HG03575 (cell line): ENCODE measurements around the gene ANKRD23.

ENCODE experiments used
- ATAC-seq: cut with Tn5 transposase; IDR thresholded peaks from one replicate; pipeline ENCODE4 v1.9.1; 2021; ENCODE audit not compliant: unreplicated experiment, insufficient number of reproducible peaks, low FRiP score; ENCODE audit errors: extremely low read depth

The ANKRD23 gene

DNA sequence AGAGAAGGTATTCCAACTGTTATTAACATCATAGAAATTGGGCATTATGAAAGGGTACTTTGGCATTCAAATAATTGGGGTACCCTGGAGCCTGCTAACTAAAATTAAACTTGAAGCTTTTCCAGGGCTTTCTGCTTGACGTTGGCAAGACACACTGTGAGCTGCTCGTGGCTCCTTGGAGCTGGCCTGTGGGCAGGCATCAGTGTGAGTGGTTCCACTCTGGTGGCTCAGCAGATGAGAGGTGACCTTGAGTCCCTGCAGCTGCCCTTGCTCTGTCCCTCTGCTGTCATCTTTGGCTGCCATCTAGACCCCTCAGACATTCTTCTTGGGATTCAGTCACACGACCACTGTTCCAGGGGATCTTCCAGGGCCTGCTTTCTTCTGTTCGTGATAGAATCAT lies 21.0 kb downstream of the ANKRD23 start:
- ATAC-seq: no peak

DNA sequence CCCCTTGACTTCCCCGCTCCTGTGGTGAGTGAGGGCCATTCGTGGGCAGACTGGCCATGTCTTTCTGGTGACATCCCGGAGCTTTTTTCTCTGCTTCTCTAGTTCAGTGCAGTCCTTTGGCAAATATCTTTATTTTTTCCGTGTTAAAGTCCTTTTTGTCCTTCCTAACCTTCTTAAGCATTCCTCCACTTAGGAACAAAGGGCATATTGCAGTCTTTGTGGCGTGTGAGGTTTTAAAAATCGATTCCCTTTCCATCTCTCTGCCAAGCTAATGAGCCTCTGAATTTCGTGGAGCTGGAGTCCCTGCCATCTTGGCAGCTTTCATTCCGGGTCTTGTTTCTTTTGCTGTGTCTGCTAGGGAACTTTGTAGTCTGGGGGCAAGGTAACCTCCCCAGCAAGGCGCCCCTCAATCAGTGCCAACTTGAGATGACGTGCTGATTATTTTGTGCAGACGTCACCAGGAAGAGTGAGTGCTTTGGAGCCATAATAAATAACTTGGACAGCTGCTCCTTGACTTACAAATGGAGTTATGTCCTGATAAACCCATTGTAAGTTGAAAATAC lies 22.6 kb downstream of the ANKRD23 start:
- ATAC-seq: no peak

- ATAC-seq: no peak
Observed at GRCh38 chr2:96819876-96820511, 23.8 kb downstream of the ANKRD23 start.

GRCh38 chr2:96819128-96819875 lies 24.5 kb downstream of the ANKRD23 start:
- no peak for ATAC-seq

- ATAC-seq: no peak
Observed at GRCh38 chr2:96817882-96818281, 25.9 kb downstream of the ANKRD23 start.

GRCh38 chr2:96816836-96817702 lies 26.8 kb downstream of the ANKRD23 start:
- no peak for ATAC-seq

- peak; percentile 41 for ATAC-seq
Observed at GRCh38 chr2:96816127-96816835, 27.5 kb downstream of the ANKRD23 start, which contains the start of gene CNNM3. Gene CNNM3 (plus strand): TSS chr2:96816268. CDS start chr2:96816278, 10 bp downstream.

- ATAC-seq: no peak
Observed at GRCh38 chr2:96815326-96816126, 28.3 kb downstream of the ANKRD23 start.

DNA sequence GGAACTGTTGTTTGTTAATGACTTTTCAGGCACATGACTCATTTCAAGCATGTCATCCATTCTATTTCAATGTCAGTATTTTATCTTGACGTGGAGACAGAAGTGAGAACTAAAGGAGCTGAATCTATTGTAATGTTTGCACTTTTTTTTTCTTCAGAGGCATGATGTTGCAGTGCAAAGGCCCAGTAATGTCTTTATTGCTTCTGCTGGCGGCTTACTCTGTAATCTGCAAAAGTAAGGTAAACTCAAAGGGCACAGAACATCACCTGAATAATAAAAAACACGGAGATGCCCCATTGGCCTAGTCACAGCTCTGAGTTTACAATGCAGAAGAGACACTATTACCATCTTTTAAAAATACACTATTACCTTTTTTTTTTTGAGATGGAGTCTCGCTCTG lies 30.2 kb downstream of the ANKRD23 start:
- no peak for ATAC-seq

DNA sequence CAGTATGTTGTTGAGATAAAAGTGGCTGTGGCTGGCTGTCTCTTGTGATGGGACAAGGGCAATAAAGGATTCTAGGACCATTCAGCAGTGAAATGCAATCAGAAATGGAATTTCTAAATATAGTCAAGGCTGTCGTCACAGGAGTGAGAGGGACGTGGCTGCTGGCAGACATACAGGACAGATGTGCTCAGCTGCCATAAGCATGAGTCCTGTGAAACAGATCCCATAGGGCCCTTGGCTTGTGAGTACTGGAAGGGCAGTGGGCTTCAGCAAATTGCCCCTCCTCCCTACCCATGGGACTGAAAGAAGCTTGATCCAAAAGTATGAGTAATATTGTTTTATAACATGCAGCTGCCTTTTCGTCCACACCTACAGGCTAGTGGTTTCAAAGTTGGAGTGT lies 31.9 kb downstream of the ANKRD23 start:
- no peak for ATAC-seq

- ATAC-seq: no peak
Observed at GRCh38 chr2:96810783-96811192, 33.0 kb downstream of the ANKRD23 start.

DNA sequence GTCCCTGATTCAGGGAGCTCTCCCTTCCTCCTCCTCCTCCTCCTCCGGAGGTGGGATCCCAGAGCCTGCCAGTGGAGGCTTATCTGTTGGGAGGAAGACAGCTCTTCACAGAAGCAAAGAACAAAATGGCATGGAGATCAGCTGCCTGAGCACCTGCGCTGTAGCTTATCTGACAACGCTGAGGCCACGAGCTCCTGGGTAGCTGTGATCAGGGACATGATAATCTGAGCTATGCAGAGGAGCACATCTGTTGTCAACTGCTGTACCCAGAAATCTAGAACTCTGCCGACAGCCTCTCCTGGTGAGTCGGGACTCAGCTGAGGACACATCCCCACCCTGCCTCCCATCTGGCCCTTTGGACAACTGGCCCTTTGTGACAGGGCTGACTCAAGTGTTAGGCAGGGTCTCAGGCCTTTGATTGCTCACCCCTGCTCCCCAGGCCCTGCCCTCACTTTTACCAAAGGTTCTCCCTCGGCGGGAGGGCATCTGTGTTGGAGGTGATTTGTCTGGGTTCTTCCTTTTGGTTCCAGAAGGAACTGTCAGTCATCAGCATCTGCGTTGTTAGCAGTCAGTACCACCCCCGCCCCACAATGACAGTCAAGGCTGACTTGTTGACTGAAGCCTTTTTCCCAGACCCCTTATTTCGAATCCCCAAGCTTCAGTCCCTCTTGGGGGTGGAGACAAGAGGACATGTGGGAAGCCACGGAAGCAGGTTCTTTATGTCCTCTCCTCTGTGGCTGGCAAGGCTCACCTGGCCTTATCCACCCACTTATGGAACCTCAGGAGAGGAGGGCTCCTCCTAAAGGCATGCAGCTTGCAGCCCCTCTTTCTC lies 33.7 kb downstream of the ANKRD23 start:
- no peak for ATAC-seq

GRCh38 chr2:96809216-96809882 lies 34.5 kb downstream of the ANKRD23 start:
- ATAC-seq: no peak

- no peak for ATAC-seq
Observed at GRCh38 chr2:96808176-96808837, 35.5 kb downstream of the ANKRD23 start.

DNA sequence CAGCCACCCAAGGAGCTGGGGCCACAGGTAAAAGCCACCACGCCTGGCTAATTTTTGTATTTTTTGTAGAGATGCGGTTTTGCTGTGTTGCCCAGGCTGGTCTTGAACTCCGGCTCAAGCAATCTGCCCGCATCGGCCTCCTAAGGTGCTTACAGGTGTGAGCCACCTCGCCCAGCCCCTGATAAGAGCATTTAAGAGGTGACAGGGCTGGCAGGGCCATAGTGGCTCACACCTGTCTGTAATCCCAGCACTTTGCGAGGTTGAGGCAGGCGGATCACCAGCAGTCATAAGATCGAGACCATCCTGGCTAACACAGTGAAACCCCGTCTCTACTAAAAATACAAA lies 36.7 kb downstream of the ANKRD23 start:
- ATAC-seq: no peak

- no peak for ATAC-seq
Observed at GRCh38 chr2:96806468-96807126, 37.2 kb downstream of the ANKRD23 start.
